ENCODE data around the gene WDR7.

The WDR7 gene

GRCh38 chr18:57054891-57055290, 403.7 kb downstream of the WDR7 start:
- DNase-seq (ENCODE audit: extremely low spot score): no peak
- ChIA-PET POLR2A (no interaction called here), CTCF (no interaction called here)
- no peak for TF ChIP-seq CTCF (IDR thresholded peaks at IDR 0.05; ENCODE audit: control extremely low read depth, extremely low read depth, low read depth, missing control alignments)

DNA sequence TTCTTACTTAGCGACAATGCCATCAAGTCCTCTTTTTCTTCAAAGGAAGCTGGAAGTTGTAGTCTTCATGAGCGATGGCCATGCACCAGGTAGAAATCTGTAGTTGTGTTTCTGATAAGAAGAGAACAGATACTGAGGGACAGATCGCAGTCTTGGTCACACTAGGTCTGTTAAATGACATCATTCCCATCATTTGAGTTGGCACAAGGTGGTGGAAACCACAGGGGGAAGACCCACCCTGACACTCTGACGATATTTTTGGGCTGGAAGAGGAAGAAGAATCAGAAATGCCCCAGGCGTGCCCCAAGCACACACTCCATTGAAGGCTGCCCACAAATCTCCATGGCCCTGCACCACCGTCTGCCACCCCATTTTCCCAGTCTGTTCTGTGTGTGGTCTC, 406.7 kb downstream of the WDR7 start:
- ChIA-PET POLR2A (no interaction called here), CTCF (interaction anchor here (1.6 kb wide), 1 partner anchor 34 kb away, joined by 3 read pairs; no protein-coding TSS in a partner anchor)
- TF ChIP-seq CTCF (IDR thresholded peaks at IDR 0.05; ENCODE audit: control extremely low read depth, extremely low read depth, low read depth, missing control alignments): no peak
- DNase-seq (ENCODE audit: extremely low spot score): no peak

GRCh38 chr18:57058734-57059133, 407.6 kb downstream of the WDR7 start:
- ChIA-PET POLR2A (no interaction called here), CTCF (interaction anchor here (0.9 to 1.6 kb wide), 3 partner anchors 18 to 33 kb away, joined by 3 read pairs; no protein-coding TSS in a partner anchor)
- no peak for DNase-seq (ENCODE audit: extremely low spot score)
- no peak for TF ChIP-seq CTCF (IDR thresholded peaks at IDR 0.05; ENCODE audit: control extremely low read depth, extremely low read depth, low read depth, missing control alignments)

DNA sequence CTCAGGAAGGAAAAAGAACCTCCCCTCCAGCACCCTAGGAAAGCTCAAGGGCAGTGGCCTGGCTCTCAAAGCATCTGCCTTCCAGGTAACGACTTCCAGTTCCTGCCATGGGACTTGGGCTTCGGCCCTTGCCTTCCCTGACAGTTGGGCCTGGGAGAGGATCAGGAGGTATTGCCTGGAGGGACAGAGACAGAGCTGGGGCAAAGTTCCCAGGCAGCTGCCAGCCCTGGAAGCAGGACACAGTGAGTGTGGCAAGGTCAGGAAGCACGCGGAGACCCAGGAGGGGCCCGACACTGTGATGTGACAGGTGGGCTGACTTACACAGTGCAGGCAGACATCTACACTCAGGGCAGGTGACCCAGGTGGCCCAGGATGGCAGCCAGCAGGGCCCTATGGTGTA, 408.2 kb downstream of the WDR7 start:
- ChIA-PET POLR2A (no interaction called here), CTCF (interaction anchor here (0.9 to 1.6 kb wide), 3 partner anchors 18 to 32 kb away, joined by 3 read pairs; no protein-coding TSS in a partner anchor)
- TF ChIP-seq CTCF (IDR thresholded peaks at IDR 0.05; ENCODE audit: control extremely low read depth, extremely low read depth, low read depth, missing control alignments): no peak

DNA sequence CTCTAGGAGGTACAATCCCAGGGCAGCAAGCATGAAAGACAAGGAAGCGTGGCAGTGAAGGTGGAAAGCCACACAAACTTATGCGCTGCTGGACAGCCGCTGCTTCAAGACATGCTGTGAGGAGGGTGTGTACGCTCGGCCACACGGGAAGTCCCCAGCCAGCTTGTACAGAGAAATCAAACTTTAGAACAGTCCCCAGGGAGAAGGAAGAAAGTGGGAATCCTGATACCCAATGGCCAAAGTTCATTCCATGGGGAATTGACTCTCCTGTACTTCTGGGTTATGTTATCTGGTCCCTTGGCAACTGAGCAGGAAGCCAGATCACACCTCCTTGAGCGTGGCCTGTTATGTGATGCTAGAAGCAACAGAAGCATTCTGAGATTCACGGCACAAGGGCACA, 409.7 kb downstream of the WDR7 start:
- CTCF ChIA-PET: no interaction called here
- DNase-seq (ENCODE audit: extremely low spot score): no peak
- POLR2A ChIA-PET: no interaction called here
- no peak for TF ChIP-seq CTCF (IDR thresholded peaks at IDR 0.05; ENCODE audit: control extremely low read depth, extremely low read depth, low read depth, missing control alignments)

More for the DNA sequence above, 408.2 kb downstream of the WDR7 start:
- no peak for DNase-seq (ENCODE audit: extremely low spot score)

- CTCF ChIA-PET: no interaction called here
- no peak for DNase-seq (ENCODE audit: extremely low spot score)
- POLR2A ChIA-PET: no interaction called here
- TF ChIP-seq CTCF (IDR thresholded peaks at IDR 0.05; ENCODE audit: control extremely low read depth, extremely low read depth, low read depth, missing control alignments): no peak
Measured at GRCh38 chr18:57062178-57062577, 411.0 kb downstream of the WDR7 start.

GRCh38 chr18:57062844-57063243, 411.7 kb downstream of the WDR7 start:
- POLR2A ChIA-PET: no interaction called here
- CTCF ChIA-PET: interaction anchor here (0.8 to 0.9 kb wide), 2 partner anchors 11 to 61 kb away, joined by 3 read pairs; no protein-coding TSS in a partner anchor
- TF ChIP-seq CTCF (IDR thresholded peaks at IDR 0.05; ENCODE audit: control extremely low read depth, extremely low read depth, low read depth, missing control alignments): no peak
- DNase-seq (ENCODE audit: extremely low spot score): no peak
